Fibroblast of pulmonary artery (primary cell): ENCODE results near the gene SPRR4.

Source experiments
- DNase-seq: peaks from one replicate; pipeline ENCODE4 v3.0.0-alpha.2; 2010; ENCODE audit warnings: low read depth
- H3K4me3 ChIP-seq: replicated peaks from 2 replicates; pipeline ENCODE4 v1.5.1; 2011; ENCODE audit warnings: low read depth, mild to moderate bottlenecking, control low read depth, low read length, moderate library complexity
- TF ChIP-seq, protein P1 (sequence below): IDR thresholded peaks from 2 replicates; pipeline ENCODE4 v1.5.1; 2011; ENCODE audit warnings: mild to moderate bottlenecking, control low read depth, low read length, inconsistent platforms; ENCODE audit errors: missing control alignments

SPRR4 gene

DNA sequence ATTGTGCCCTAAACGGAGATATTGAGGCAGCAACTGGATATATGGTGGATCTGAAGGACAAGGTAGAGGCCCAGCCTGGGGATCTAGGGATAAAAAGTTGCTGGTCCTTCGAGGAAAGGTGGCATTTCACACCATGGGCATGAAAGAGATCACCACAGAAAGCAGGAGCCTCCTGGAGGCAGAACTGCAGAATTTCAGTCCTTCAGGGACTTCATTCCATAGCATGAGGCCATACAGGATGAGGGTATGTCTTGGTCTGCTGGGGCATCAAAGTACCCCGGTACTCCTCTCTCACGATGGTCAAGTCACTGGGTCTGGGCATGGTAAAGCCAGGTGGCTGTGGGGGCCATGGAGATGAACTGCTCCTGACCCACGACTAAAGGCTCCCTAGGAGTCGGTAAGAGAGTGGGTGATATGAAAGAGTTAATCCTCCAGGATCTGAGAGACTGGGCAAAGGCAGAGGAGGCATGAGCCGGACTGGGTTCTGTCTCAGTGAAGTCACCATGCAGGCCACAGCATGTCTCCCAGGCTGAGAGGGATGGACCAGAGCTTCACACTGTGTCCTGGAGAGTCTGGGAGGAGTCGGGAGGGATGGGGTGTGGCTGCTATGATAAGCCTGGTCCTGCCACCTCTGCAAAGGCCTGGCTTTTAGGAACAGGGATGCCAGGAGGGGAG lies 29.3 kb upstream of the SPRR4 start:
- H3K4me3 ChIP-seq = no peak overlapping the region
- DNase-seq = no peak
- TF ChIP-seq, protein P1, sequence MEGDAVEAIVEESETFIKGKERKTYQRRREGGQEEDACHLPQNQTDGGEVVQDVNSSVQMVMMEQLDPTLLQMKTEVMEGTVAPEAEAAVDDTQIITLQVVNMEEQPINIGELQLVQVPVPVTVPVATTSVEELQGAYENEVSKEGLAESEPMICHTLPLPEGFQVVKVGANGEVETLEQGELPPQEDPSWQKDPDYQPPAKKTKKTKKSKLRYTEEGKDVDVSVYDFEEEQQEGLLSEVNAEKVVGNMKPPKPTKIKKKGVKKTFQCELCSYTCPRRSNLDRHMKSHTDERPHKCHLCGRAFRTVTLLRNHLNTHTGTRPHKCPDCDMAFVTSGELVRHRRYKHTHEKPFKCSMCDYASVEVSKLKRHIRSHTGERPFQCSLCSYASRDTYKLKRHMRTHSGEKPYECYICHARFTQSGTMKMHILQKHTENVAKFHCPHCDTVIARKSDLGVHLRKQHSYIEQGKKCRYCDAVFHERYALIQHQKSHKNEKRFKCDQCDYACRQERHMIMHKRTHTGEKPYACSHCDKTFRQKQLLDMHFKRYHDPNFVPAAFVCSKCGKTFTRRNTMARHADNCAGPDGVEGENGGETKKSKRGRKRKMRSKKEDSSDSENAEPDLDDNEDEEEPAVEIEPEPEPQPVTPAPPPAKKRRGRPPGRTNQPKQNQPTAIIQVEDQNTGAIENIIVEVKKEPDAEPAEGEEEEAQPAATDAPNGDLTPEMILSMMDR = no peak

DNA sequence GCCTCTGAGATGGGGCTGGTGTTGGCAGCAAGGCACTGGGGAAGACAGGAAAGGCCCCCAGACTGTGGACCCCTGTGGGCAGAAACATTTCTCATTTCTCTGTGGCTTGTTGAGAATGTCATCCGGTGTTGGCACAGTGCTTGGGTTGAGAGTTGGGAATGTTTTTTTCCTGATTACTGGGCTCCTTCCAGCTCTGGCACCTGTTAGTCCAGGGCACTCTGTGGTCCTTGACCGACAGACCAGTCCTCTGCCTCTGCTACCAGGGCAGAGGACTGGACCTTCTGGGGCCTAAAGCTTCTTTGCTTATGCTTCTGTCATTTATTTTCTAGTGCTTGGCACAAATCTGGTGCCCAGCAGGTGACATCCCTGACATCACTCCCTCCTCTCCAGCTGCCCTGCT lies 28.3 kb upstream of the SPRR4 start:
- no peak for DNase-seq
- TF ChIP-seq, protein P1 = no peak
- H3K4me3 ChIP-seq = no peak overlapping the region

DNA sequence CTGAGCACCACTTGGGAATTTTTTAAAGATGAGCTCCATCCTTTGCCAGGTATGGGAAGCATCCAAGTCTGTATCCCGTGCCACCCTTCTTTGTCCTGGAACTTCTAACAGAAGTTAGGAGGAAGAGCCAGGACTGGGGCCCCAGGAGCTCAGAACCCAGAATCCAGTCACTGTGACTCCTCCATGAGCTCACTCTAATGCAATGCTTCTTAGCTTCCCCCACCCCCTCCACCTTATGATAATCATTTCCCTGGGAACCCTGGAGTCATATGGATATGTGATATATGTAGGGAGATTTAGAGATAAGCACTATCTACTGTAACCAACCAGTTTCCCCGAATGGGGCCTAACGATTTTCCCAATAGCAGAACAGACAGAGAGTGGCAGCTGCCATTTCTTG lies 24.2 kb upstream of the SPRR4 start:
- TF ChIP-seq, protein P1 = no peak
- H3K4me3 ChIP-seq = no peak overlapping the region
- no peak for DNase-seq

DNA sequence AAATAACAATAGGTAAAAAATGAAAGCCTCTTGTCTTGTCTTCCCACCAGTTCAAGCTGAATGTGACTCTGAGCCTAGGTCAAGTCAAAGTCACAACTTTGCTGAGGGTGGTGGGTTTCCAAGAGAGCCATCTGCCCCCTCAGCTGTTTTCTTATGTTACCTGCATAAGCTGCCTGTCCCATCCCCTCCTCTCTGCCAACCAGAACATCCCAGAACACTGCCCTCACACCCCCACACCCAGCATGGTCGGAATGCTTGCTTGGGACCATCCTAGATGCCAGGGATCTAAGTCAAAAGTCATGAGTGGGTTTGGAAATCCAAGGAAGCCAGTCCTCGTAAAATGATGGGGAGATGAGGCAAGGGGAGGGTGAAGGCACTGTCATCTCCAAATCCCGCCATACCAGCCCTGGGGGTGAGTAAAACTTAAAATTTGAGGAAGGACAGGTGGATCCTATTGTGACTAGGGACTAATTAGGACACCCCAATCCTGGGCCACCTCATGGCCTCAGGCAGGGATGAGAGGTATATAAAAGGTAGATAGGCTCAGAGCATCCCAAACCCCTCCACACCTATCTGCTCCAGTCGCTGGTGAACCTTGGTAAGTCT lies 23.7 kb upstream of the SPRR4 start, which contains the start of gene SPRR5:
TSS of gene SPRR5 (plus strand) at position 556 of the 606 bp plus-strand sequence. CDS start 1,349 bp downstream, outside the sequence.
- H3K4me3 ChIP-seq = no peak within 1 kb of the TSS
- DNase-seq = no peak
- TF ChIP-seq, protein P1 = no peak

DNA sequence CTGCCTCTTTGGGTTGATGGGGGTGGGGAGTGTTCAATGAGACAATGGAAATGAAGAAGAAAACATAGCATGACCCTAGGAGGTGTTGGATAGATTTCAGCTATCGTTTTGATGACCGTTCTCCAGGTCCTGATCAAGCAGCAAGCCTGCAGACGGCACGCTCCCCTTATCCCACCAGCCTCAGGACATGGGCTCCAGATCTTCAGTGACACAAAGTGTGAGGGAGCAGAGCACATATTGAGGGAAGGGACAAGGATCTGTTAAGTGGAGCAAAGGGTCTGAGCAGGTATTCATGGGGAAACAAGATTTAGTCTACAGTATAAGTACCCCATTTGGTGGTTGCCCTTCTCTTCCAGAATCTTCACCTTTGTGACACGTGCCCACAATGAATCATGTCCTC lies 18.7 kb upstream of the SPRR4 start:
- TF ChIP-seq, protein P1 = no peak
- no peak overlapping the region for H3K4me3 ChIP-seq
- DNase-seq = no peak

DNA sequence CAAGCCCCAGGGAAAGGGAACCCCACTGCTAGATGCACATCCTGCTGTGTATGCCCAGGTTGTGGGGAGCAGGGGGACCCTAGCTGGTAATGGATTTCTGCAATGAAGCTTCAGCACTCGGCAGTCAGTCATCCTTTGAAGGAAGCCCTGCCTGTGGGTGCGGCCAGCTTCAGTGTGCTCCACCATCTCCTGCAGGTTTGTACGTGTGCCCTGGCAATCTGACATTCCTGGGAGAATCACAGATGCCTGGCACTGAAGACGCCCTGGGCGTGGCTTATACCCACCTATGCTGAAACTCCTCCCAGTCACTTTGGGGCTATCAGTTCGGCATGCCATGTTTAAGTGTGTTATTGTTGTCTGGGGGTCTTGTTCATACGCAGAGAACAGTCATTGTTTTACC lies 16.7 kb upstream of the SPRR4 start:
- no peak overlapping the region for H3K4me3 ChIP-seq
- TF ChIP-seq, protein P1 = no peak
- no peak for DNase-seq

DNA sequence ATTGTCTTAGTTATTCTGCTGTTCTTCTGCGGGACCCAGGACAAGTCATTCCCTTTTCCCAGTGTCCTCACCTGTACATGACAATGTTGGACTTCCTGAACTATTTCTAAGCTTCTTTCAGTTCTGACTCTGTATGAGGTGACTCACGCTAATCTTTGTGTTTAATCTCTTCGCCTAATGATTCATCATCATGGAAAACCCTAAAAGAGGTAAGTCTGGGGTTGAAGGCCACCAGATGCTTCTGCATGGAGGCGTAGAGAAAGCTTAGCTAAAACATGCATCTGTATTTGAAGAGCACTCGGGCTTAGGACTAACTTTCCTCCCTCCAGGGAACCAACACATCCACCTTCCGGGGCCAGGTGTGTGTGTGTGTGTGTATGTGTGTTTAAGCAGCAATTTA lies 16.0 kb upstream of the SPRR4 start:
- no peak for DNase-seq
- no peak overlapping the region for H3K4me3 ChIP-seq
- TF ChIP-seq, protein P1 = no peak
